Panc1 (cell line): ENCODE measurements around the gene CHD6. TPM values are rescaled to one million over a fixed set of nuclear protein-coding genes. Genes with fewer than 3 reads are reported as not detected.

ENCODE experiments used
- ATAC-seq: fragments of 200-7000 bp; cut with Tn5 transposase; 2 replicates; pipeline ENCODE4 v1.9.1; 2020; ENCODE audit warnings: mild to moderate bottlenecking, moderate library complexity
- BruUV-seq: library from RNA; stranded (reverse); fragments of 400-500 nt; replicated peaks from 2 replicates; lab custom pipeline; 2021; lab: Mats Ljungman, UMichigan
- CTCF ChIA-PET: fragments of 300-600 bp; sonication (Branson Sonifier 250); formaldehyde crosslinking; loops from one replicate; lab custom pipeline; 2022; ENCODE audit warnings: antibody characterized with exemption; lab: Charles Lee
- POLR2A ChIA-PET: fragments of 300-600 bp; sonication (Branson Sonifier 250); formaldehyde crosslinking; loops from one replicate; lab custom pipeline; 2022; ENCODE audit warnings: antibody characterized with exemption; lab: Charles Lee
- DNase-seq: peaks from one replicate; pipeline ENCODE4 v3.0.0-alpha.2; 2010; ENCODE audit warnings: low read depth, low spot score
- H3K27ac ChIP-seq: 2 replicates; pipeline ENCODE4 v1.5.1; 2011; ENCODE audit warnings: mild to moderate bottlenecking, low read length, inconsistent platforms
- H3K27me3 ChIP-seq: fragments of 200-500 bp; sonication (Bioruptor generic); 2 replicates; pipeline ENCODE4 v1.6.0; 2014; ENCODE audit warnings: low read length, inconsistent platforms; ENCODE audit not compliant: control insufficient read depth, insufficient read depth
- H3K36me3 ChIP-seq: fragments of 200-500 bp; sonication (Bioruptor generic); 2 replicates; pipeline ENCODE4 v1.5.1; 2014; ENCODE audit warnings: inconsistent platforms, mild to moderate bottlenecking, low read length, moderate library complexity; ENCODE audit not compliant: control insufficient read depth, insufficient read depth
- H3K4me1 ChIP-seq: 2 replicates; pipeline ENCODE4 v1.5.1; 2011; ENCODE audit warnings: inconsistent platforms, mild to moderate bottlenecking, low read length, moderate library complexity; ENCODE audit not compliant: control insufficient read depth, insufficient read depth
- H3K4me3 ChIP-seq, 2 experiments: 2 replicates each; pipeline ENCODE4 v1.5.1; 2011 to 2012; ENCODE audit warnings: low read depth in 2 of 2, low read length in 2 of 2, mild to moderate bottlenecking in 2 of 2, inconsistent platforms in 1 of 2, moderate library complexity in 1 of 2
- H3K9me3 ChIP-seq: fragments of 200-500 bp; sonication (Bioruptor generic); 2 replicates; pipeline ENCODE4 v1.5.1; 2014; ENCODE audit warnings: low read depth, mild to moderate bottlenecking, inconsistent platforms, low read length, moderate library complexity; ENCODE audit not compliant: control insufficient read depth, insufficient read depth
- CTCF ChIP-seq: fragments of 450-650 bp; IDR thresholded peaks from 2 replicates; pipeline ENCODE4 v1.5.1; 2017; ENCODE audit warnings: mild to moderate bottlenecking
- POLR2AphosphoS5 ChIP-seq: IDR thresholded peaks from 2 replicates; pipeline ENCODE4 v1.6.1; 2012; ENCODE audit warnings: mild to moderate bottlenecking, low read depth, low read length, moderate library complexity
- REST ChIP-seq, 2 experiments: IDR thresholded peaks; 2 replicates each; pipeline ENCODE4 v1.6.1; 2011 to 2012; ENCODE audit warnings: low read depth in 2 of 2, control low read depth in 1 of 2, low read length in 1 of 2, mild to moderate bottlenecking in 1 of 2, moderate library complexity in 1 of 2; ENCODE audit not compliant: insufficient read depth in 1 of 2
- SIN3A ChIP-seq: IDR thresholded peaks from 2 replicates; pipeline ENCODE4 v1.6.1; 2012; ENCODE audit warnings: low read depth, mild to moderate bottlenecking, low read length, moderate library complexity, borderline replicate concordance; ENCODE audit not compliant: insufficient read depth
- TCF7L2 ChIP-seq: IDR thresholded peaks from 2 replicates; pipeline ENCODE4 v1.6.1; 2011; ENCODE audit warnings: mild to moderate bottlenecking, low read depth, low read length, inconsistent platforms
- in situ Hi-C: cut with HindIII; loops from 2 replicates; pipeline ENCODE4 v1.10.0; 2016; ENCODE audit warnings: low sequenced_read_pairs, low pct_unique_long_range_greater_than_20kb
- intact Hi-C: fragments of 100-400 bp; cut with micrococcal nuclease; formaldehyde crosslinking; loops from one replicate; pipeline ENCODE4 v1.10.0; 2022; ENCODE audit not compliant: unreplicated experiment
- total RNA-seq: library from RNA; stranded (reverse); gene quantifications from one replicate; pipeline ENCODE4 v1.2.1, GENCODE V29; 2021; ENCODE audit not compliant: unreplicated experiment

The CHD6 gene
- total RNA-seq, 1 experiment from 2014 or later: 21.3 TPM

- intact Hi-C loops: no loop called here
- Histone ChIP-seq H3K36me3 (no peaks in the 10 kb centered on the region), H3K4me3 (no peak overlapping the region), H3K27me3 (0 out of 2 replicates have a peak, but pooled peaks cover 3% of the 10 kb centered on the region), H3K4me1 (no peaks in the 10 kb centered on the region; the same call in 1 of the 2 replicates), H3K27ac (no peak overlapping the region), H3K9me3 (no peaks in the 10 kb centered on the region)
- ATAC-seq (no peak), DNase-seq (no peak)
- in situ Hi-C loops: no loop called here
- ChIA-PET POLR2A (no interaction called here), CTCF (interaction anchor here (0.6 to 0.7 kb wide), 3 partner anchors 7 to 46 kb away, joined by 4 to 5 read pairs (median 4); partner anchors contain the start of gene LPIN3)
- no peak for TF ChIP-seq POLR2AphosphoS5
- no TSS peak for BruUV-seq
Observed at GRCh38 chr20:41386502-41387427, 231.4 kb downstream of the CHD6 start.

GRCh38 chr20:41382791-41383305, 235.3 kb downstream of the CHD6 start:
- CTCF ChIA-PET: interaction anchor here (0.7 kb wide), 1 partner anchor 332 kb away, joined by 3 read pairs; no protein-coding TSS in a partner anchor
- no peaks in the 10 kb centered on the region for H3K9me3 ChIP-seq
- TF ChIP-seq CTCF (no peak), POLR2AphosphoS5 (no peak), TCF7L2 (no peak)
- BruUV-seq: no TSS peak
- DNase-seq (no peak), ATAC-seq (no peak)
- POLR2A ChIA-PET: no interaction called here
- H3K27me3 ChIP-seq: peaks cover 10% of the 10 kb centered on the region; the same call in 1 of the 2 replicates
- H3K36me3 ChIP-seq: no peaks in the 10 kb centered on the region
- H3K4me3 ChIP-seq: no peak overlapping the region
- intact Hi-C loops: no loop called here
- no peak overlapping the region for H3K27ac ChIP-seq
- in situ Hi-C loops: no loop called here
- no peaks in the 10 kb centered on the region for H3K4me1 ChIP-seq

GRCh38 chr20:41380551-41381193, 237.5 kb downstream of the CHD6 start:
- no peaks in the 10 kb centered on the region for H3K36me3 ChIP-seq
- H3K4me3 ChIP-seq: no peak overlapping the region
- DNase-seq (no peak), ATAC-seq (peak; percentile 26; the same call in 1 of the 2 replicates)
- ChIA-PET POLR2A (interaction anchor here (0.6 kb wide), 1 partner anchor 37 kb away, joined by 3 read pairs; no protein-coding TSS in a partner anchor), CTCF (no interaction called here)
- no TSS peak for BruUV-seq
- intact Hi-C loops (no loop called here), in situ Hi-C loops (no loop called here)
- H3K27ac ChIP-seq: no peak overlapping the region
- no peaks in the 10 kb centered on the region for H3K4me1 ChIP-seq
- peaks cover 10% of the 10 kb centered on the region; the same call in 1 of the 2 replicates for H3K27me3 ChIP-seq
- TF ChIP-seq POLR2AphosphoS5 (no peak), TCF7L2 (no peak), REST (IDR thresholded peaks at IDR 0.05; ENCODE audit: insufficient read depth in 1 of 2, low read depth in 2 of 2, low read length in 1 of 2) (no peak), SIN3A (no peak), CTCF (no peak)
- no peaks in the 10 kb centered on the region for H3K9me3 ChIP-seq
